GM12892 (cell line): ENCODE measurements around the gene OAS2.

ENCODE experiments used
- DNase-seq: peaks from one replicate; pipeline ENCODE4 v3.0.0; 2011; ENCODE audit not compliant: insufficient read length
- FAIRE-seq: peaks from 2 replicates; lab custom pipeline; 2011; peaks lifted over from hg19 to GRCh38; lab: Jason Lieb, UNC
- POLR2A ChIP-seq: IDR thresholded peaks from 2 replicates; pipeline ENCODE4 v1.6.1; 2011; ENCODE audit warnings: low read depth, low read length, control low read depth
- POLR2AphosphoS5 ChIP-seq: IDR thresholded peaks from 2 replicates; pipeline ENCODE4 v1.6.1; 2011; ENCODE audit warnings: low read depth, low read length, control low read depth
- TAF1 ChIP-seq: IDR thresholded peaks from 2 replicates; pipeline ENCODE4 v1.6.1; 2011; ENCODE audit warnings: low read depth, mild to moderate bottlenecking, control low read depth, low read length, borderline replicate concordance

OAS2 gene

DNA sequence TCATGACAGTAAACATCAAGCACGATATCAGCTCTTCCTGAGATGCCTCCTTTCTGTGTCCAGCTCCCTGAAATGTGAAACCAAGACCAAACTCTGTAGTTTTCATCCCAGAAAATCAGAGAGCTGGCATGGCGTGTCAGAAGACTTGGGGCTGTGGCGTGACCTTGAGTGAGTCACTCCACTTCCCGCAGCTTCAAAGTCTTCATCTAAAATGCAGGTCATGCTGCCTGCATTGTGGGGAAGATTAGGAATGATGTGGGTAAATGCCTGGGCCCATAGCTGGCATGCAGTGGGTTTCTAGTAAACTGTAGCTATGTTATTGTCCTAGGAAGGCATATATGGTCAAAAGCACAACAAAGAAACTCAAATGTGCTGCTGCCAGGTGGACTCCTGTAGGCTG, 28.8 kb downstream of the OAS2 start:
- DNase-seq (no peak), FAIRE-seq (no peak)
- no peak for TF ChIP-seq POLR2AphosphoS5
- TF ChIP-seq POLR2A = no peak
- no peak for TF ChIP-seq TAF1

DNA sequence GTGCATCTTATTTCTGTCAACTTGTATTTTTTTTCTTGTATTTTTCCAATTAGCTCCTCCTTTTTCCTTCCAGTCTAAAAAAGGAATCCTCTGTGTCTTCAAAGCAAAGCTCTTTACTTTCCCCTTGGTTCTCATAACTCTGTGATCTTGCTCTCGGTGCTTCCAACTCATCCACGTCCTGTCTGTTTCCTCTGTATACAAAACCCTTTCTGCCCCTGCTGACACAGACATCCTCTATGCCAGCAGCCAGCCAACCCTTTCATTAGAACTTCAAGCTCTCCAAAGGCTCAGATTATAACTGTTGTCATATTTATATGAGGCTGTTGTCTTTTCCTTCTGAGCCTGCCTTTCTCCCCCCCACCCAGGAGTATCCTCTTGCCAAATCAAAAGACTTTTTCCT, 32.4 kb downstream of the OAS2 start:
- no peak for DNase-seq
- TF ChIP-seq POLR2AphosphoS5 = no peak
- TF ChIP-seq TAF1 = no peak
- TF ChIP-seq POLR2A = no peak
- FAIRE-seq = no peak

DNA sequence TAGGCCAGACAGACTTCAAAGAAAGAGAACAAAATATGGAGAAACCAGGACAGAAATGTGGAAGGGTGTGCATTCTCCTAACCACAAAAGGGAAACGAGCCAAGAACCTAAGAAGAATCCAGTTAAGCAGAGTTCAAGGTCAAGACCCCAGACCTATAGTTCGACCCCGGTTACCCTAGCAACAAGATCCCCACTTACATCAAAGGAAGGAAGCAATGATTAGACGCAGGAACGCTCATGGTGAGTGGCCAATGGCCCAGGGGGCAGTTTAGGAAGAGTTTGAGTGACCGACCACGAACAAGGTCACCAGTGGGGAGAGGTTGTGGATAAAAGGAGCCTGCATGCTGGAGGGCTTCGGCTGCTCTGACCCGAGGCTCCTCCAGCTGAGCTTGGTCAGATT, 36.2 kb downstream of the OAS2 start:
- DNase-seq (no peak), FAIRE-seq (no peak)
- no peak for TF ChIP-seq POLR2AphosphoS5
- TF ChIP-seq TAF1 = no peak
- TF ChIP-seq POLR2A = no peak

DNA sequence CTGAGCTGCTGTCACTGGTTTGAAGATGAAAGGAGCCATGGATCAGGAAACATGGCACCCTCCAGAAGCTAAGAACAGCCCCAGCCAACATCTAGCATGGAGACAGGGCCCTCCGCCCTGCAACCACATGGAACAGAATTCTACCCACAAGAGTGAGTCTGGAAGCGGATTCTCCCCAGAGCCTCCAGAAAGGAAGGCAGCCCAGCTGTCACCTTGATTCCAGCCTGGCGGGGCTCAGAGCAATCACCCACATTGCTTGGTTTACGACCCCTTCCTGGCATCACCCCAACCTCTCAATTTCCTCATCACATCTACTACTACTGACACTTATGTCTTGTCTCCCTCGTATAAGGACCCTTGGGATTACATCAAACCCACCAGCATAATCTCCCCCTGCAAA, 38.5 kb downstream of the OAS2 start:
- DNase-seq (no peak), FAIRE-seq (no peak)
- TF ChIP-seq TAF1 = no peak
- no peak for TF ChIP-seq POLR2A
- TF ChIP-seq POLR2AphosphoS5 = no peak

DNA sequence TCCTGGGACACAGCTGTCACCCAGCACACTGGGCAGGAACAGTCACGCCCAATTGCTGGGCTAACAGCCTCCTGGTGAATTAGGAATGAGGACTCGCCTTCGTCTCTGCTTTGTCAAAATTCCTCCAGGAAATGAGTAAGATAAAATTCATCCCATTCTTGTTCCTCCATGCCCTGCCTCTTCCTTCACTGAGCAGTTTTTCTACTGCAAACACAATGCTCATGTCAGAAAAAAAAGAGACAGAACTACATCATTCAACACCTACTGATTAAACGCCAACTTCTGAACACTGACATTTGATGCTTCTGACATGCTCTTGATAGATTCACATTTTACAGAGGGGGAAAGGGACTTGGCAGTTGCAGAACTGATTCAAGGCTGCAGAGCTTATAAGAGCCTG, 40.7 kb downstream of the OAS2 start:
- no peak for DNase-seq
- TF ChIP-seq POLR2A (no peak), POLR2AphosphoS5 (no peak), TAF1 (no peak)
- FAIRE-seq = no peak

DNA sequence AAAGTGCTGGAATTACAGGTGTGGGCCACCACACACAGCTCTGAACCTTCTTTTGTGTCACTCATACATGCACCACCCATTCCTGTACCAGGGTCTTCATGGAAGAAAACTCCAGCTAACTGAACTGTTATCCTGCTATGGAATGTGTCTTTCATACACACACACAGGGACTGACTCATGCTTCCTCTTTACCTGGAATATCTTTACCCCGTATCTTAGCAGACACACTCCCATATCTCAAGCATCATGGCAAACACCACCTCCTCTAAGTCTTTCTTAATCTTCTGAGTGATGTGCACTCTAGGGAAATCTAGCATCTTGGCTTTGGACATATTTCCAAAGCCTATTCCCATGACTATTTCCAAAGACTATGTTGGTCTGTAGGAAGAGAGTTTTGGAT, 43.2 kb downstream of the OAS2 start:
- no peak for TF ChIP-seq POLR2A
- TF ChIP-seq TAF1 = no peak
- no peak for TF ChIP-seq POLR2AphosphoS5
- FAIRE-seq (no peak), DNase-seq (no peak)

DNA sequence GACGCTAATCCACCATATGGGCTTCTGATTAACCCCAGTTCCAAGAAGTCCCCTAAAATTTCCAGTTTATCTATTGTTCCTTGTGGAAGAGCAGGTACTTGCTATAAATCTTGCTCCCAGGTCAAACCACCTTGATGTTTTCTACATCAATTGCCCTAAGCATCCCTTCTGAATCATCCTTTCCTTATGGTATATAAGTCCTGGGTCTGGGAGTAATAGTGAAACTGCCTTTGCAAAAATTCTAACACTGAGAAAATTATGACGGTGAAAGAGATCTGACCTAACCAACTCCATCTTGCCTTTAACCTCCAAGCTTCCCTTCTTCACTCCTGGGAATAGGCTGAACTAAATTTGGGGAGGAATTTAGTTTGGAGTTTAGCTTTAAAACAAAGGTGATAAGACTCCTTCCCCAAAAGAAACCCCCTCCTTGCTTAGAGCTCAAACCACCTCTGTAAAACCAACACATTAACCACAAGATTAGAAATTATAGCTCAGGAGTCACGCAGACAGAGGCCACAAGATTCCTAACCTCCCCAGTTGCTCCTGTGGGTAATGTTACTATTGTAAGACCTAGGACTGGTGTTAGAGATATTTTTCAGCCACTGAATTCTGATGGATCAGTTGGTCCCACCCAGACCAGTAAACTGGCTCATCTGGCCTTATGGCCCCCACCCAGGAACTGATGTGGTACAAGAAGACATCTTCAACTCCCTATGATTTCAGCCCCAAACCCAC, 44.4 kb downstream of the OAS2 start:
- FAIRE-seq (no peak), DNase-seq (no peak)
- no peak for TF ChIP-seq POLR2A
- no peak for TF ChIP-seq POLR2AphosphoS5

DNA sequence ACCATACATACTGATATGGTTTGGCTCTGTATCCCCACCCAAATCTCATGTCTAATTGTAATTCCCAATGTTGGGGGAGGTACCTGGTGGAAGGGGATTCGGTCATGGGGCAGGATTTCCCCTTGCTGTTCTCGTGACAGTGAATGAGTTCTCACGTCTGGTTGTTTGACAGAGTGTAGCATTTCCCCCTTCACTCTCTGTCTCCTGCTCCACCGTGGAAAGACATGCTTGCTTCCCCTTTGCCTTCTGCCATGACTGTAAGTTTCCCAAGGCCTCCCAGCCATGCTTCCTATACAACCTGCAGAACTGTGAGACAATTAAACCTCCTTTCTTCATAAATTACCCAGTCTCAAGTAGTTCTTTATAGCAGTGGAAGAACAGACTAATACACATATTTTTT, 49.4 kb downstream of the OAS2 start:
- no peak for TF ChIP-seq TAF1
- no peak for TF ChIP-seq POLR2A
- no peak for TF ChIP-seq POLR2AphosphoS5
- DNase-seq (no peak), FAIRE-seq (no peak)

DNA sequence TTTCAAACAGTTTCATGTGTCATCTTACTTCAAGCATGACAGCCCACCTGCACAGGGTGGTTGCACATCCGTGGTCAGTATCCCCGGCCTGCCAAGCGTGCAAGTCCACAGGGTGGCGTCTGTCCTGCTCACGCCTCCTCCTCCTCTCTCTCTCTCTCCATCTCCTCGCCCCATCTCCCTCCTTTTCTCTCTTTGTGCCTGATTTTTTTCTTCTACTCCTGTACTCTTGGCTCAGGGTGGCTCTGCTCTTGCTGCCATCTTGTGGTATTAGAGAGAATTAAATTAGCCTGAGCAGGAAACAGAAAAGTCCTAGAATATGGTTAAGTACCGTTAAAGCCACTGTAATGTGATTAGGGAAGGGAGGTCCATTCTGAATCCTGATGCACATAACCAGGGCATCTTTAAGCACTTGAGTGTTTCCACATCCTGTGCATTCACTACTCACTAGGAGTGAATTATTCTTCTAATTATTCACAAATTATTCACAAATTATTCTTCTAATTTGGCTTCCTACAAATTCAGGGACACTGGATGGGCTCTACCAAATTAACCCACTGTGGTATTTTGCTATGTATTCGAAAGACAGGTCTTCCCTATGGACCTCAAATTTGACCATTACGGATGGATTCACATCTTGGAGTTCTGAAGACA, 52.7 kb downstream of the OAS2 start:
- FAIRE-seq (no peak), DNase-seq (no peak)
- no peak for TF ChIP-seq POLR2A
- TF ChIP-seq TAF1 = no peak
- TF ChIP-seq POLR2AphosphoS5 = no peak

DNA sequence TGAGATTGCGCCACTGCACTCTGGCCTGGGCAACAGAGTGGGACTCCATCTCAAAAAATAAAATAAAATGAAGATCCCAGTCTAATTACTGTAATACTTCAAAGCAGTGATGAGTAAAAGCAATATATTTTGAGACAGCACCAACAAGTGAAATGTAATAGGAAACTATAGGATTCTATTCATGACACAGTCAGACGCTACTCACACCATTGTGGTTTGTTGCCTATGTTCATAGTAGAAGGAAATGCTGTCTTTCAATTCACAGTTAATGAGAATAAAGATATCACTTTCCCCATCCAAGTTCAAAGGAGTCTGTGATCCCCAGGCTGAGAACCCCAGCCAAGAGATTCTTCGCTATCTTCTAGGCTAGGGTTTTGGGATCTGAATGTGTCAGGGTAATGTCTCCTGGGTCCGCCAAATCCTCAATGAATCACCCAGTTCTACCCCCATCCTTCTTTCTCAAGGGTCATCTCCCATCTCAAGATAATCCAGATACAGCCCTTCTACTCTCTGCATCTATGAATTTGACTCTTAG, 61.7 kb downstream of the OAS2 start:
- no peak for DNase-seq
- TF ChIP-seq POLR2AphosphoS5 = no peak
- no peak for TF ChIP-seq TAF1
- no peak for TF ChIP-seq POLR2A
- no peak for FAIRE-seq

DNA sequence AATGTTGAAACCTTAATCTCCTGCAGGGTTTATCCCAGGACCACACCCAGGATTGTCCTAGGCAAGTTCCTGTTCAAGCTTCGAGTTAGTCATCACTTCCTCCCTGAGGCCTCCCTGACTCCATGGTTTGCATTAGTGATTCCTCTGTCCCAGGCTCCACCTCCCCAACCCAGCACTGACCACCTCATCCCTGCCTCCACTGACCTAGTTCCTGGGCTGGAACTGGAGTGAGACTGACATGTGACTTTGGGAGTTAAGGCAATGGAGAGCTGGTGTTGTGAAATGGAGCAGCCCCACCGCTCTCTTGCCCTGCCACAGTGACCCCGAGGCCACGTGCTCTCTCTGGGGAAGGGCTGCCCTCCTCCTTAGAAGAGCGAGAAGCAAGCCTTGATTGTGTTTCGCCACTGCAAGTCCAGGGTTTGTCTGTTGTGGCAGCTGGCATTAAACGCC, 62.4 kb downstream of the OAS2 start:
- TF ChIP-seq POLR2AphosphoS5 (no peak), POLR2A (no peak), TAF1 (no peak)
- DNase-seq = no peak
- no peak for FAIRE-seq

DNA sequence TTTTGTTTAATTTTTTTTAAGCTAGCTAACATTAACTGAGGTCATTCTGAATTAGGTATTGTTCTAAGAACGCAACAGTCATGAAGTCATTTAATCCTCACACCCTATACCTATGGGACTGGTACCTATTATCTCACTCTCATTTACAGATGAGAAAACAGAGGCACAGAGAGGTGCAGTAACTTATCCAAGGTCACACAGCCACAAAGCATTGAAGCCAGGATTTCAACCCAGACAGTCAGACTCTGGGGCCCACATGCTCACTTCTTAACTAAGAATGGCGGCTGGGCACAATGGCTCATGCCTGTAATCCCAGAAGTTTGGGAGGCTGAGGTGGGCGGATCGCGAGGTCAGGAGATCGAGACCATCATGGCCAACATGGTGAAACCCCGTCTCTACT, 63.2 kb downstream of the OAS2 start:
- FAIRE-seq (no peak), DNase-seq (no peak)
- TF ChIP-seq POLR2A = no peak
- no peak for TF ChIP-seq POLR2AphosphoS5
- TF ChIP-seq TAF1 = no peak

DNA sequence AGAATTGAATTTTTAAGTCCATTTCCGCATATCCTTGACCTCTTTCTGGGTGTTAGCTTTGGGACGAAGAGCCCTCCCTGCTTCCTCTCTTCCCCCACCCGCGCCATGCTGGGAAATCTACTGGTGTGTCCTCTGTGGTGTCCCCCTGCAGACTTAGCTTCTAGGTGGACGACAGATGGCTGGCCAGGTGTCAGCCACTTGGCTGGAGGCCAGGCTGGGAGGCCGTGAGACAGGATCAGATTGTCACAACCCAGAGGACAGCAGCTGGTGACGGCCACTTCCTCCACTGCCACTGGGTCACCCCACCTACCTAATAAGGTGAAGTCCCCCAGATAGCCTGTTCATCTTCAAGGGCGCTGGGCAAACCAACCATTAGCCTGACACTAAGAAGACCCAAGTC, 64.9 kb downstream of the OAS2 start:
- no peak for DNase-seq
- no peak for FAIRE-seq
- TF ChIP-seq POLR2AphosphoS5 (no peak), POLR2A (no peak), TAF1 (no peak)
